MM.1S (cell line): Measurements from ENCODE around the gene MCCC2.

Experiments
- EZH2 ChIP-seq: fragments of 300-600 bp; sonication (generic); optimal IDR thresholded peaks from 2 replicates; pipeline ENCODE3; 2017; ENCODE audit warnings: low read depth, mild to moderate bottlenecking, antibody characterized with exemption, low read length, mixed read lengths
- TF ChIP-seq, protein P1 (sequence below): fragments of 300-600 bp; sonication (generic); IDR thresholded peaks from 2 replicates; pipeline ENCODE4 v1.5.1; 2016; ENCODE audit warnings: antibody characterized with exemption, low read length, mixed read lengths

DNA sequence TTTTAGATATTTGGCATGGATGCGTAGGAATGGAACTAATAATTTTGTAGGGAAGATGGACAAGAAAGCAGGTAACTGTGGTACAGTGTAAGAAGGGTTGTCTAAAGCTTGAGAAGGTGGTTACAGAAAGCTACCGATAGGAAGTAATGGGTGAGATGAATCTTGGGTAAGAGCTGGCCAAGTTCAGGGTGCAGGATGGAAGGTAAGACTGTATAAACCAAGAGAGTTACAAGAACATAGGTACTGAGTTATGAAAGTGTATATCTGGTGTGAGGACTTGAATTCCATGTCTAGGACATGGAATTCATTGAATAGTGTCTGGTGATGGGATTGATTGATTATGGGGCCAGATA lies 1.4 kb downstream of the MCCC2 start:
- TF ChIP-seq, protein P1, sequence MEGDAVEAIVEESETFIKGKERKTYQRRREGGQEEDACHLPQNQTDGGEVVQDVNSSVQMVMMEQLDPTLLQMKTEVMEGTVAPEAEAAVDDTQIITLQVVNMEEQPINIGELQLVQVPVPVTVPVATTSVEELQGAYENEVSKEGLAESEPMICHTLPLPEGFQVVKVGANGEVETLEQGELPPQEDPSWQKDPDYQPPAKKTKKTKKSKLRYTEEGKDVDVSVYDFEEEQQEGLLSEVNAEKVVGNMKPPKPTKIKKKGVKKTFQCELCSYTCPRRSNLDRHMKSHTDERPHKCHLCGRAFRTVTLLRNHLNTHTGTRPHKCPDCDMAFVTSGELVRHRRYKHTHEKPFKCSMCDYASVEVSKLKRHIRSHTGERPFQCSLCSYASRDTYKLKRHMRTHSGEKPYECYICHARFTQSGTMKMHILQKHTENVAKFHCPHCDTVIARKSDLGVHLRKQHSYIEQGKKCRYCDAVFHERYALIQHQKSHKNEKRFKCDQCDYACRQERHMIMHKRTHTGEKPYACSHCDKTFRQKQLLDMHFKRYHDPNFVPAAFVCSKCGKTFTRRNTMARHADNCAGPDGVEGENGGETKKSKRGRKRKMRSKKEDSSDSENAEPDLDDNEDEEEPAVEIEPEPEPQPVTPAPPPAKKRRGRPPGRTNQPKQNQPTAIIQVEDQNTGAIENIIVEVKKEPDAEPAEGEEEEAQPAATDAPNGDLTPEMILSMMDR: no peak
- TF ChIP-seq EZH2: no peak
